Fibroblast of lung (primary cell): ENCODE measurements around the gene MRPS10. TPM values are rescaled to one million over a fixed set of nuclear protein-coding genes. Genes with fewer than 3 reads are reported as not detected.
A peak's percentile ranks its signal among the peaks of the same experiment; 100 is the strongest.

Experiments
- DNase-seq, 2 donors: peaks; one replicate each; pipeline versions ENCODE4 v3.0.0 to v3.0.0-alpha.2; 2010; ENCODE audit warnings: low read depth in 2 of 2
- H2AFZ ChIP-seq: 2 replicates; pipeline ENCODE4 v1.5.1; 2012; ENCODE audit warnings: low read length, control low read depth, inconsistent platforms
- H3K27ac ChIP-seq: 2 replicates; pipeline ENCODE4 v1.5.1; 2011; ENCODE audit warnings: low read length, control low read depth; ENCODE audit not compliant: insufficient read depth
- H3K27me3 ChIP-seq: 2 replicates; pipeline ENCODE4 v1.5.1; 2011; ENCODE audit warnings: mild to moderate bottlenecking, low read length; ENCODE audit not compliant: control insufficient read depth, insufficient read depth
- H3K36me3 ChIP-seq: 2 replicates; pipeline ENCODE4 v1.5.1; 2011; ENCODE audit warnings: low read length; ENCODE audit not compliant: control insufficient read depth, insufficient read depth
- H3K4me1 ChIP-seq: 2 replicates; pipeline ENCODE4 v1.5.1; 2011; ENCODE audit warnings: low read length; ENCODE audit not compliant: control insufficient read depth, insufficient read depth; ENCODE audit errors: extremely low read depth
- H3K4me2 ChIP-seq: 2 replicates; pipeline ENCODE4 v1.5.1; 2011; ENCODE audit warnings: low read length, control low read depth; ENCODE audit not compliant: insufficient read depth; ENCODE audit errors: extremely low read depth
- H3K4me3 ChIP-seq, 4 experiments: fragments of 200-600 bp in 1 of 4; sonication (generic) in 1 of 4; replicated peaks in 1 of 4; 2 replicates each; pipeline ENCODE4 v1.5.1; 2011 to 2016; ENCODE audit warnings: low read length in 4 of 4, low read depth in 3 of 4, mild to moderate bottlenecking in 3 of 4, control low read depth in 2 of 4, inconsistent platforms in 1 of 4, mixed read lengths in 1 of 4; ENCODE audit not compliant: insufficient read depth in 1 of 4; ENCODE audit errors: control extremely low read depth in 1 of 4
- H3K79me2 ChIP-seq: 2 replicates; pipeline ENCODE4 v1.5.1; 2012; ENCODE audit warnings: mild to moderate bottlenecking, low read length, inconsistent platforms; ENCODE audit not compliant: control insufficient read depth, insufficient read depth
- H3K9ac ChIP-seq: 2 replicates; pipeline ENCODE4 v1.5.1; 2011; ENCODE audit warnings: mild to moderate bottlenecking, low read length, control low read depth; ENCODE audit not compliant: insufficient read depth
- H3K9me3 ChIP-seq: 2 replicates; pipeline ENCODE4 v1.5.1; 2012; ENCODE audit warnings: low read depth, low read length; ENCODE audit not compliant: control insufficient read depth, insufficient read depth
- H4K20me1 ChIP-seq: 2 replicates; pipeline ENCODE4 v1.5.1; 2011; ENCODE audit warnings: low read length; ENCODE audit not compliant: control insufficient read depth, insufficient read depth; ENCODE audit errors: extremely low read depth
- EZH2 ChIP-seq: IDR thresholded peaks from 2 replicates; pipeline ENCODE4 v1.5.1; 2012; ENCODE audit warnings: low read length, control low read depth, mild to moderate bottlenecking; ENCODE audit errors: missing control alignments
- polyA plus RNA-seq, 2 donors: library from polyadenylated mRNA; depleted of rRNA in 1 of 2; stranded (reverse) in 1 of 2; unstranded in 1 of 2; fragments of >200 nt; gene quantifications; 2 replicates each; pipeline ENCODE4 v1.2.1, GENCODE V29; 2011 to 2012; ENCODE audit warnings: missing spikeins in 1 of 2
- total RNA-seq: library from RNA; depleted of rRNA; stranded (reverse); fragments of >200 nt; gene quantifications from 2 replicates; pipeline ENCODE4 v1.2.1, GENCODE V29; 2014
- TF ChIP-seq, protein P1 (sequence below), 2 donors: IDR thresholded peaks in 1 of 2; conservative IDR thresholded peaks in 1 of 2; 1 replicate in 1 of 2; 2 replicates in 1 of 2; pipeline ENCODE4 v1.5.1; 2011 to 2012; ENCODE audit warnings: low read length in 2 of 2, control low read depth in 1 of 2, inconsistent platforms in 1 of 2, low read depth in 1 of 2, mild to moderate bottlenecking in 1 of 2

Gene MRPS10
- total and polyA plus RNA-seq, 2 donors (not counting 1 experiment from before 2014, with no cell fraction given), result 67.5 to 74.1 TPM

DNA sequence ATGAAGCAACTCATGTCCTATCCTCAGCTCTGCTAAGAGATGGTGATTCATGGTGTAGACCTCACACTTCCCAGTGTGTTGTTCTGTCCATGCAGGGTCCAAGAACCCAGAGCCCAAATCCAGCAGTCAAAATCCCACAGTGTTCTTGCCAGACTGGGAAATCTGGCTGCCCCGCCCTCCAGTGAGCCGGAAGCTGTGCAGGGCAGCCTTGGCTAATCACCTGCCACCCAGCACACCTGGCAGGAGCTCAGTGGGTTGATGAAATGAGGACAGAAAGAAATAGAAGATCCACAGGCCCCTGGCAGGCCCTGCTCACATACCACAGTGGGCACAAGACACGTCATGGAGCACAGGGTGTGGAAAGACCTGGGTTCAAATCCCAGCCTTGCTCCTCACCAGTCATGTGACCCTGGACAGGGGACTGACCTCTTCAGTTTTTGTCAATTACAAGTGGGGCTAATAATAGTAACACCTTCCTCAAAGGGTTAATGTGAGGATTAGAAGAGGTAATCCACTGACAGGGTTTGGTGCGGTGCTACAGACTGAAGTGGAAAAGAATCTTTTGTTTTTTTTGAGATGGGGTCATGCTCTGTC lies 58.1 kb downstream of the MRPS10 start:
- Histone ChIP-seq H3K27ac (no peak overlapping the region), H3K36me3 (no peaks in the 10 kb centered on the region), H3K4me2 (no peak overlapping the region), H3K27me3 (peaks cover 15% of the 10 kb centered on the region), H4K20me1 (no peaks in the 10 kb centered on the region), H3K9me3 (no peaks in the 10 kb centered on the region), H3K4me1 (peaks cover 4% of the 10 kb centered on the region), H3K79me2 (no peaks in the 10 kb centered on the region), H3K9ac (no peak overlapping the region), H2AFZ (no peak overlapping the region), H3K4me3 (no peak overlapping the region)
- no peak for TF ChIP-seq EZH2
- TF ChIP-seq, protein P1, sequence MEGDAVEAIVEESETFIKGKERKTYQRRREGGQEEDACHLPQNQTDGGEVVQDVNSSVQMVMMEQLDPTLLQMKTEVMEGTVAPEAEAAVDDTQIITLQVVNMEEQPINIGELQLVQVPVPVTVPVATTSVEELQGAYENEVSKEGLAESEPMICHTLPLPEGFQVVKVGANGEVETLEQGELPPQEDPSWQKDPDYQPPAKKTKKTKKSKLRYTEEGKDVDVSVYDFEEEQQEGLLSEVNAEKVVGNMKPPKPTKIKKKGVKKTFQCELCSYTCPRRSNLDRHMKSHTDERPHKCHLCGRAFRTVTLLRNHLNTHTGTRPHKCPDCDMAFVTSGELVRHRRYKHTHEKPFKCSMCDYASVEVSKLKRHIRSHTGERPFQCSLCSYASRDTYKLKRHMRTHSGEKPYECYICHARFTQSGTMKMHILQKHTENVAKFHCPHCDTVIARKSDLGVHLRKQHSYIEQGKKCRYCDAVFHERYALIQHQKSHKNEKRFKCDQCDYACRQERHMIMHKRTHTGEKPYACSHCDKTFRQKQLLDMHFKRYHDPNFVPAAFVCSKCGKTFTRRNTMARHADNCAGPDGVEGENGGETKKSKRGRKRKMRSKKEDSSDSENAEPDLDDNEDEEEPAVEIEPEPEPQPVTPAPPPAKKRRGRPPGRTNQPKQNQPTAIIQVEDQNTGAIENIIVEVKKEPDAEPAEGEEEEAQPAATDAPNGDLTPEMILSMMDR (conservative IDR thresholded peaks at IDR 0.05 in 1 of 2, IDR thresholded peaks at IDR 0.05 in 1 of 2; ENCODE audit: low read depth in 1 of 2, low read length in 2 of 2), result no peak
- no peak for DNase-seq

DNA sequence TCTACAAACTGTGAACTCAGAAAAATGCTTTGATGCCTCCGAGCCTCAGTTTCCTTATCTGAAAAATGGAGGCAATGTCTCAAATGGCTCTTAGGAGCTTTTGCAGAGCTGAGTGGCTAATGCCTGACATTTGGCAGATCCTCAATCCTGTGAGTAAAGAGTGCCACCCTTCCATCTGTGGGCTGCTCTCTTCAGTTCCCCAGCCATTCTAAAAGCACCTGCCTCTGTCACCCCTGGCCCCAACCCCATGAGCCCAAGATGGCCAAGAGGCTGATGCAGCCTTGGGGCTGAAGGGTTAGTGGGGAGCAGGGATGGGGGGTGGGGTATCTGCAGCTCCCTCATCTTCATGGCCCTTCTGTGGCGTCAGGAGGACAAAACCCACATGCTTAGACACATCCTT lies 59.0 kb downstream of the MRPS10 start:
- no peak overlapping the region for H3K4me2 ChIP-seq
- H3K9me3 ChIP-seq, result no peaks in the 10 kb centered on the region
- no peak overlapping the region for H2AFZ ChIP-seq
- peaks cover 4% of the 10 kb centered on the region for H3K4me1 ChIP-seq
- H3K27ac ChIP-seq, result no peak overlapping the region
- no peak for DNase-seq
- no peaks in the 10 kb centered on the region for H3K79me2 ChIP-seq
- H3K9ac ChIP-seq, result no peak overlapping the region
- H3K4me3 ChIP-seq, result no peak overlapping the region
- H4K20me1 ChIP-seq, result no peaks in the 10 kb centered on the region
- peaks cover 15% of the 10 kb centered on the region for H3K27me3 ChIP-seq
- H3K36me3 ChIP-seq, result no peaks in the 10 kb centered on the region
- TF ChIP-seq EZH2, result no peak
- TF ChIP-seq, protein P1 (conservative IDR thresholded peaks at IDR 0.05 in 1 of 2, IDR thresholded peaks at IDR 0.05 in 1 of 2; ENCODE audit: low read depth in 1 of 2, low read length in 2 of 2), result no peak

DNA sequence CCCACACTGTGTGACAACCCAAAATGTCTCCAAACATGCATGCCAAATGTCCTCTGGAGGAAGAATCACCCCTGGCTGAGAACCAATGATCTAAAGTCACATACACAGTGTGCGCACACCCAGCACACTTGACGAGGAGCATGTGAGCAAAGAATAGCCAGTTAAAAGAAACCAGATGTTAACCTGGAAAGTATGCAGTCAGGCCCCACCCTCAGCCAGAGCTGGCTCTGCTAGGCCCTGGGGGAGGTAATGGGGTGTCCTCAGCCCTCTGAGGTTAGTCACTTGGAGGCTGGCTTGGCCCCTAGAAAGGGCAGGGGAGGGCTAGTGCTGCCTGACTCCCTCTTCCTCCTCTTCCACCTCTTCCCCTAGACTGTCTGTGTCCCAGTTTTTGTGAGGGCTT lies 59.6 kb downstream of the MRPS10 start:
- no peak for TF ChIP-seq EZH2
- TF ChIP-seq, protein P1 (conservative IDR thresholded peaks at IDR 0.05 in 1 of 2, IDR thresholded peaks at IDR 0.05 in 1 of 2; ENCODE audit: low read depth in 1 of 2, low read length in 2 of 2), result no peak
- Histone ChIP-seq H3K79me2 (no peaks in the 10 kb centered on the region), H3K36me3 (no peaks in the 10 kb centered on the region), H3K4me1 (peaks cover 4% of the 10 kb centered on the region), H3K27me3 (peaks cover 14% of the 10 kb centered on the region), H3K27ac (no peak overlapping the region), H3K9me3 (no peaks in the 10 kb centered on the region), H2AFZ (no peak overlapping the region), H3K4me2 (no peak overlapping the region), H3K9ac (no peak overlapping the region), H3K4me3 (no peak overlapping the region), H4K20me1 (no peaks in the 10 kb centered on the region)
- peak; percentile 23 to 50 for DNase-seq

Other genes starting within 250 kb of the MRPS10 start
- gene TAF8, start 167.3 kb downstream of the MRPS10 start, total RNA-seq, result 12.6 and 13.9 TPM in 2 replicates
- gene TAF8, start 167.3 kb downstream of the MRPS10 start, polyA plus RNA-seq, result 14.0 and 17.4 TPM in 2 replicates
- gene C6orf132, start 75.2 kb downstream of the MRPS10 start, total RNA-seq, result 1.0 and 1.2 TPM in 2 replicates
- 0.87 and 1.1 TPM in 2 replicates for gene C6orf132, start 75.2 kb downstream of the MRPS10 start, polyA plus RNA-seq
- gene GUCA1A, start 44.5 kb downstream of the MRPS10 start, total RNA-seq, result under 0.01 and 0.33 TPM in 2 replicates
- 0.11 and 0.16 TPM in 2 replicates for gene GUCA1A, start 44.5 kb downstream of the MRPS10 start, polyA plus RNA-seq
- gene GUCA1B, start 22.9 kb downstream of the MRPS10 start, total RNA-seq, result under 0.01 and 0.83 TPM in 2 replicates
- 0.14 and 0.39 TPM in 2 replicates for gene GUCA1B, start 22.9 kb downstream of the MRPS10 start, polyA plus RNA-seq
- 4.1 and 8.3 TPM in 2 replicates for gene TRERF1, start 234.1 kb upstream of the MRPS10 start, total RNA-seq
- 6.3 and 8.1 TPM in 2 replicates for gene TRERF1, start 234.1 kb upstream of the MRPS10 start, polyA plus RNA-seq